NCI-H1048 (cell line): ENCODE results near the gene SNPH.

Experiments used
- DNase-seq: peaks from one replicate; lab custom pipeline; 2025; lab: John Stamatoyannopoulos, UW

The SNPH gene

DNA sequence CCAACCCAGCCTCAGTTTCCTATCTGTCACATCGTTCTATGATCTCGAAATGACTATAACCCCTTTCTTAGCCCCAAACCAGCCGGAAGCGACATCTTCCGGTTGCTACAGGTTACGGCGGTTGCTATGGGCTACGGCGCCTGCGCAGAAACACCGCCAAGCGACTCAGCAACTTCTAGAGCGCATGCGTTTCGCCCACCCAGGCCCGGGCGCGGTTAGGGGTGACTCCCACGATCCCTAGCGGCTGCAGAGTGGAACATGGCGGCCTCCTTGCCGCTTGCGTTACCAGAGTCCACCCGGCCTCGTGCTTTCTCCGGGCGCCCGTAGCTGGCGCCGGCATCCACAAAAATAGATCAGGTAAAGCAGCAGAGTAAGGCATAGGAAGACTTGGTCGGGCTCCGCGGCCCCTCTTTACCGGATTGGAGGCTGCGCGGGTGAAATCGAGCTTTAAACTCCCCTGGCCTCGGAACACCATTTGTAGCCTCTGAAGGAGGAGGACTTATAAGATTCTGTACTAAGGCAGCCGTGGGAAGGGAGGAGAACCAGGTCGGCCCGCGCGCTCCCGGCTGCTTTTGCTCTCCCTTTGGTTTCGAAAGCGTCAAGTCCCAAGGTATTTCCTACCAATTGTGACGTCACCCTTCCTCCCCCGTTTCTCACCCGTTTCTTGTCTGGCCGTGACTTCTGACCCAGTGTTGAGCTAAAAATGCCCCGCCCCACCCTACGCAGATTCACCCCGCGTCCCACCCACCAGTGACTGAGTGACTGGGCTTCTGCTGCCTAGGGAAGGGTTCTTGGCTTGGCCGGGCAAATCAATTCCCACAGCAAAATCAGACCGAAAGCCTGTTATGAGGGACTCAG is 59.3 kb downstream of the SNPH start:
- DNase-seq = peak; percentile 84

DNA sequence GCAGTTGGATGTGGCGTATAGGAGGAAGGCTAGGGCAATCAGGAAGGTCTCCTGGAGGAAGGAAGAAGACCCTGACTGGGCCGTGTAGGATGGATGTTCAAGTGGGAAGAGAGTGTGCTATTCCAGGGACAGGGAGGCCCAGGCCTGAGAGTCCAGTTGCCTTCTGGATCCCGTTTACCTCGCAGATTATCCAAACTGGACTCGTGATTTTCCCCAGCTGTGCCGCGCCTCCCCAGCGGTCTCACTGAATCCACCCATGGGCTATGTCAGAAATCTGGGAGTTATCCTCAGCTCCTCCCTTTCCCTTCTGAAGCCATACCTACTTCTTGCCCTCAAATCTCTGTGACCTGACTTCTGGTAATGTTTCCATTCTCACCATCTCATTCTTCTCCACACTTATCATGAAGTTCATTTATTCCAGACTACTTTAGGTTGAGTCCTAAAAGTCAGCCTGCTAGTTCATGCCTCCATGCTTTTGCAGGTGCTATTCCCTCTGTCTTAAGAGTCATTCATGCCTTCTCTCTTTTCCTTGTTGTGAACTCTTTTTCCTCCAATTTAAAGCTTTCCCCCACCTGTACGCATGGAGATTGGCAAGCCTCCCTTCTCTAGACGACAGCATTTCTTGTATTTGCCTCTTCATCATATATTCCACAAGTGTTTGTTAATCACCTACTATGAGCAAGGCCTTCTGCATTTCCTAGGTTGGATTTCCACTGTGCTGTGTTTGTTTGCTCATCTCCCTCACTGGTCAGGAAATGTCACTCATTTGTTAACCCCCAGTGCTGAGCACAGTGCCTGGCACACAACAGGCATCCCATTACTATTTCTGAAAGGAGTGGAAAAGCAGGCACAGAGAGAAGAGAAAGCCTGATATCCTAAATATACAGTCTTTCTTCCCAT is 60.2 kb downstream of the SNPH start:
- no peak for DNase-seq

DNA sequence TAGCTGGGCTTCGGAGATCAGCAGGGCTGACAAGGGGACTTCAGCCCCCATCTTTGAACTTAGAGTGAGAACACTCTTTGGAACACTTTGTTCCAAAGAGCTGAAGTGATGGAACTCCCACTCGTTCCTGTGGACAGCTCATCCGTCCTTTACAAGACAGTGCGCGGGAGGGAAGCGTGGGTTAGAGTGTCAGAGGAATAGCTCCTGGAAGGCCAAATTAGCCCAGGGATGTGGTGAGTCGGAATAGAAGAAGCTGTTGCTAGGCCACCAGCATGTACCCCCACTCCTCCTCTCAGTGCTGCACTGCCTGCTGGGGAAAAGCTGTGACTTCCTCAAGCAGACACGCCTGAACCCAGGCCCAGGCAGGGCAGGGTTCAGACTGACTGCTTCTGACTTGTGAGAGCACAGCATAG is 61.2 kb downstream of the SNPH start:
- no peak for DNase-seq

GRCh38 chr20:1327827-1328679 is 62.0 kb downstream of the SNPH start:
- no peak for DNase-seq

GRCh38 chr20:1328680-1329330 is 62.7 kb downstream of the SNPH start, which contains the start of gene SDCBP2:
Gene SDCBP2 (minus strand): TSS chr20:1329139. CDS start chr20:1320416, 8,723 bp downstream.
- DNase-seq = no peak

GRCh38 chr20:1330075-1330830 is 64.2 kb downstream of the SNPH start:
- DNase-seq = no peak

- DNase-seq = no peak
Measured at GRCh38 chr20:1331101-1331500, 65.0 kb downstream of the SNPH start.

DNA sequence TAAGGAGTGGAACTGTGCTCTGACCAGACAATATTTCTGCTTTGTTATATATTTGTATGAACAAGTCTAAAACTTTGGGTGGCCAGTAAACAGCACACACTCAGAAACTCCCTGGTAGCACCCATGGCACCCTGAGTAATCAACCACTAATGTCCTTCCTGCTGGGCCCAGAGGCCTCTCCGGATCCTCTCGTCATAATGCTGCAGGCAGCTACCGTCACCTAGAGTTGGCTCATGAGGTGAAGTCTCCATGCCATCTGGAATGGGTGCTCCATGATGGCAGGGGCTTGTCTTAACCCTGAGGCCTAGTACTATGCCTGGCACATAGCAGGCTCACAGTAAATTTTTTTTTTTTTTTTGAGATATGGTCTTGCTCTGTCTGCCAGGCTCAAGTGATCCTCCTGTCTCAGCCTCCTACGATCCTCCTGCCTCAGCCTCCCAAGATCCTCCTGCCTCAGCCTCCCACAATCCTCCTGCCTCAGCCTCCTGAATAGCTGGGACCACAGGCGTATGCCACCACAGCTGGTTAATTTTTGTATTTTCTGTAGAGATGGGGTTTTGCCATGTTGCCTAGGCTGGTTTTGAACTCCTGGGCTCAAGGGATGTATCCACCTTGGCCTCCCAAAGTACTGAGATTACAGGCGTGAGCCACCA is 65.8 kb downstream of the SNPH start:
- no peak for DNase-seq

DNA sequence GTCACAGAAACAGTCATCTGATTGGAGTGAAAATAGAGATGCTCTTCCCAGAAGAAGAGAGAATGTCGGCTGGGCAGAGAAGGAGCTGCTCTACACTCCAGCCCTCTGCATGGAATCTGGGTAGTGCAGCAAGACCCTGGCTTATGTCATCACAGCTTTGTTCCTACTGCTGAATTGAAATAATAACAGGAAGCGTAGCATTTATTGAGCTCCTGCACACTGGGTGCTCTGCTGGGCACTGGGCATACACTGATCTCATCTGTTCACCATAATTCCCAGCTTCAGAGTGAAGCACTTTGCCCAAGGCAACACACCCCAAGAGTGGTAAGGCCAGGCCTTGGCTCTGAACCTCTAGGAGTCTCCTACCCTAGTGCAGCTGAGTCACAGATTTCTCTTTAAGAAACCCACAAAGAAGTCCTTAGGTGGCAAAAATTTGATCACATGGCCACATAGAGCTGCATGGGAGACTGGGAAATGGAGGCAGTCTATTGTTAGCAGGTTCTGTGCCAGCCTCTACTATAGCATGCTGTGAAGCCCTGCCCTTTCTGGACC is 66.7 kb downstream of the SNPH start:
- no peak for DNase-seq

DNA sequence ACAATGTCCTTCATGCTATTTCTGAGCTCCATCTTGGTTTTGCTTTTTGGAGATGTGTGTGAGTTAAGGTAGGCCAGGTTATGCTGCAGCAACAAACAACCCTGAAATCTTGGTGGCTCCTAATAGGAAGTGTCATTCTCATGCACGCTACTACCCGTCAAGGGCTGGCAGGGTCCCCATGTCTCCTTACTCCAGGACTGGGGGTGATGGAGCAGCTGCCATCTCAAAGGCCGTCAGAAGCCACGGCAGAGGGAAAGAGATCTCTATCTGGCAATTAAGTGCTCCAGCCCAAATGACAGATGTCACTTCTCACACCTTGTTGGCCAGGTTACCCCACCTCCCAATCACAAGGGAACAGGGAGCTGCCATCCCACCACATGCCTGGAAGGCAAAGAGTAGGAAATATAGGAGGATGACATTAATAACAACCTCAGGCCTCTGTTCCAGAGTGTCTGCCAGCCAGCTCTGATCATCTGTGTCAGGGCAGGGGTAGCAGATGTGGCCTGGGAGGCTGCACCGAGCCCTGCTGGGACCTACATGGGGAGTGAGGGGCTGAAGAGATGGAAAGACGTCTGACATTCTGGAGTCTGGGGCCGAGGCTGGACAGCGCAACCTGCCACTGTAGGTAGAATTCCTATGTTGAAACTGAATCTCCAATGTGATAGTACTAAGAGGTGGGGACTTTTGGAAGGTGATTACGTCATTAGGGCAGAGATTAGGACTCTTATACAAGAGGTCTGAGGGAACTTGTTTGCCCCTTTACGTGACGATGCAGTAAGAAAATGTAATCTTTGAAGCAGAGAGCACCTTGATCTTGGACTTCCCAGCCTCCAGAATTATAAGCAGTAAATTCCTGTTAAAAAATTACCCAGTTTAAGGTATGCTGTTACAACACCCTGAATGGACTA is 67.6 kb downstream of the SNPH start:
- DNase-seq = no peak

GRCh38 chr20:1334370-1334731 is 68.3 kb downstream of the SNPH start:
- no peak for DNase-seq

GRCh38 chr20:1334761-1335160 is 68.7 kb downstream of the SNPH start:
- DNase-seq = no peak

DNA sequence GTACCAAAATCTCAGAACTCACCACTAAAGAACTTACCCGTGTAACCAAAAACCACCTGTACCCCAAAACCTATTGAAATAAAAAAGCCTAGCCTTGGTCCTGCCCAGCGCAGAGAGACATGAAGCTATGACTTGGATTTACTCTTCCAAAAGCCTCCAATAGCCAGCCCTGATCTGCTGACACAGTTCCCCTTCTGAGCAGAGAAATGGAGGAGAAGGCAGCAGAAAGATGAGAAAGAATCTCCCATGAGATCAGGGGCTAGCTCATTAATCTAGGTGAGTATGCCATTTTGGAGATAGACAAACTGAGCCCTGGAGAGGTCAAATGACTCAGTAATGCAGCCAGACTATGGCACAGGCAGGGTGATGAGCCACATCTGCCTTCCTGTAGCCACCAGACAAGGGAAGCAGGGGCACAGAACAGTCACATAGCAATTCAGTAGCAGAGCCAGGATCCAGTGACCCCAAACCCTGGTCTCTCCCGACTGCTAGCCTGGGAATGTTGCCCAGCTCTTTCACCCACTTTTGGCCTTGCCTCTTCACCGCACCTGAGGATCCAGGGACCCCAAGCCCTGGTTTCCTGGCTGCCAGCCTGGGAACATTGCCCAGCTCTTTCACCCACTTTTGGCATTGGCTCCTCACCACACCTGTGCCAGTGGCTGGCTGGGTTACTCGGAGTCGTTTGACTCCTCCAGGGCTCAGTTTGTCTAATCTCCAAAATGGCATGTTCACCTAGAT is 70.0 kb downstream of the SNPH start:
- no peak for DNase-seq

- DNase-seq = no peak
Measured at GRCh38 chr20:1336699-1337367, 70.7 kb downstream of the SNPH start.

DNA sequence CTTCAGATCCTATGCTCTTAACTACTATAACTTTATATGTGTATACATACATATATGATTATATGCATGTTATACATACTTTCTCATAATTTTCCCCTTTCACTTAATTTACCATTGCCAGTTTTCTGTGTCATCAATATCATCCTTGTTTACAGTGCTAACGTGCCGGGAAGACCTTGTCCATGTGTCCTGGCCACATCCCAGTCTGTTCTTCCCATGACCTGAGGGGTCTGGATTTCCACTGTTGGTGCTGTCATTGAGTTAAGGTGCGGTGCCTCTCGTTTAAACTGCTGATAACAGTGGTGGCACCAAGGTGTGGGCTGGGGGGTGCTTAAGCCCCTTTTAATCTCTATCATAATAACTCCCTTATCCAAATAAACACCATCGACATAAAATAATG is 71.3 kb downstream of the SNPH start:
- DNase-seq = no peak

- DNase-seq = no peak
Measured at GRCh38 chr20:1338096-1338495, 72.0 kb downstream of the SNPH start.

- DNase-seq = no peak
Measured at GRCh38 chr20:1338801-1339200, 72.7 kb downstream of the SNPH start.
